HG02943 (cell line): ENCODE data around the gene RAP2A.
A peak's percentile ranks its signal among the peaks of the same experiment; 100 is the strongest.

Experiments used
- ATAC-seq: cut with Tn5 transposase; IDR thresholded peaks from one replicate; pipeline ENCODE4 v1.9.1; 2021; ENCODE audit warnings: mild to moderate bottlenecking, low read depth, moderate library complexity; ENCODE audit not compliant: unreplicated experiment

Gene RAP2A

DNA sequence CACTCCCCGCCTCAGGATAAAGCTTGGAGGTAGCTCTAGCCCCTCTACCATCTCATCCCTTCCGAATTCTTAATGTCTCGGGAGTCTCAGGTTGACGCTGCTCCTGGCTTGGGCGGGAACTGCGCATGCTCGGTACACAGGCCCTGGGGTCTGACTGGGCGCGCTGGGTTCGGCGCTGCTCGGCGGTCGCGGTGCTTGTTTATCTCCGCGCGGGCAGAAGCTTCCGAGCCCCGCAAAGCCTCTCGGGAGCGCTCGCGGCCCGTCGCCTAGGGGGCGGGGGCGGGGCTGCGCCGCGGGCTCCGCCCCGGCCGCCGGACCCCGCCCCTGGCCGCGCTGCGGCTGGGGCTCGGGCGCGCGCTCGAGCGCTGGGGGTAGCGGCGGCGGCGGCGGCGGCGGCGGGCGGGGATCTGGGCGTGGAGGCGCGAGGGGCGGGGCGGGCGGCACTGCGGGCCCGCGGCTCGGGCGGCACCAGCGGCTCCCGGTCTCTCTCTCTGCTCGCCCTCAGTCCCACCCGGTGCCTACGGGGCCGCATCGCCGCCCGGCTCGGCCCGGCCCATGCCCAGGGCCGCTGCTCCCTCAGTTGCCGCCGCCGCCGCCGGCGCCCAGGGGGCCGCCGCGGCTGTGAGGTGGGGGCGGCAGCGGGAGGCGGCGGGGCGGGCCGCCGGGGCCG lies at the start of gene RAP2A:
TSS of gene RAP2A (plus strand) at position 443 of the 670 bp plus-strand sequence. CDS start 302 bp downstream, outside the sequence.
- peak; percentile 39 for ATAC-seq

DNA sequence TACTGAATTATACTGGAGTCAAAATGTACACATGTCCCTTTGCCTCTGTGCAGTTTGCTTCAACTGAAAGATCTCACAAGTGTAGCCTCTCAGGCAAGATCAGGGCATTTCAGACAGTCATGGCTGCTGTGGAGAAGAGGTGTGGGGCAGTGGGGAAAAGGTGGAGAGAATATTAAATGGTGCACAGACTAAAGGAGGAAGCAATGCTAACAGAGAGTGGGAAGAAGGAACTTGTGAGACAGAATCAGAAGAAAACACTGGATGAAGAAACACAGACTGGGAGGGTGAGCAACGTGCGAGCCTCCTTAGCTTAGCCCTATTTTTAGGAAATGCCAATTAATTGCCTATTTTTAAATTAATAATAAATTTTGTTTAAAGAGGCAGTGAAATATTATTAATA lies 49.6 kb upstream of the RAP2A start:
- no peak for ATAC-seq

DNA sequence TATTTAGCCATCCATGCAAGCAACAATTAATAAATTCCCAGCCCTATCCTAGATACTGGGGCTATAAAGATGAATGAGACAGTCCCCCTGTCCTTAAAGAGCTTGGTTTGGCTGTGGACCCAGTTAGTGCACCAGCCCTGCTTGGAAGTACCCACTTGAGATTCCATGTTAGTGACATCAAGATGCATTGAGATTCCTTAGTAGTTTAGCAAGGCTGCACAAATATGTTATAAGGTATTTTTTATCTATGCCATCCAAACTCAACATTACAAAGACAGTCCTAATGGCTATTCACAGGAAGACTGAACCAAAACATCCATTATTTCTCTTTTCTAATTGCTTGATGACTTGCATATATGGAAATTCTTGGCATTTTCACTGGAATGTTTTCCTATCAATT lies 48.8 kb upstream of the RAP2A start:
- ATAC-seq: no peak

- no peak for ATAC-seq
These were observed 48.1 kb upstream of the RAP2A start for GRCh38 chr13:97385854-97386253.

DNA sequence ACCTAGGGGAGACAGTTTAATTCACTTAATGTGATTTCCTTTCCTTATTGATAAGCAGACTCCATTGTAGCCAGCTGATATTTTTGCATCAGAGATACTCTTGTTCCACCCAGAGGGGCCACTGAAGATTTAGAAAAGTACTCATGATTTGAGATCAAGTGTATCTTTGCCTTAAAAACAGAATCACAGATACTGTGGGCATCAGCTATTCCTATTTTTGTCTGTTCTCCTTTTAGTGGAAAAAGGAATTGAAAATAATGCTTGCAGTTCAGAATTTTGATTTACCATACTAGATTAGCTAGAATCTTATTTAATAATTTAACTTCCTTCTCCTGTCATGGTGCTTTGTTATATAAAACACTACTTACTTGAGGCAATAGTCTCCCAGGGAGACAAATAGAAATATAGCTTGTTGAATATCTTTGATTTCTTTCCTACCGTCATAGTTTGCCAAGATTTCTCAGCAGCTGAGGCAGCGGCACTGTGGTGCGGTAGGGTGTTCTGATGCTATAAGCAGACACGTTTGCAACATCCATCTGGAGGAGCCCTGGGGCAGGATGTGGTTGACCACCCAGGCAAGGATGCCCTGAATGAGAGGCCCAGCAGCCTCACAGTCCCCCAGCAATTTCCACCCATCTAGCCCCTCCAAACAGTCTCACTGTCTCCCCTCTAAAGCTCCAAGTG lies 47.0 kb upstream of the RAP2A start:
- no peak for ATAC-seq

DNA sequence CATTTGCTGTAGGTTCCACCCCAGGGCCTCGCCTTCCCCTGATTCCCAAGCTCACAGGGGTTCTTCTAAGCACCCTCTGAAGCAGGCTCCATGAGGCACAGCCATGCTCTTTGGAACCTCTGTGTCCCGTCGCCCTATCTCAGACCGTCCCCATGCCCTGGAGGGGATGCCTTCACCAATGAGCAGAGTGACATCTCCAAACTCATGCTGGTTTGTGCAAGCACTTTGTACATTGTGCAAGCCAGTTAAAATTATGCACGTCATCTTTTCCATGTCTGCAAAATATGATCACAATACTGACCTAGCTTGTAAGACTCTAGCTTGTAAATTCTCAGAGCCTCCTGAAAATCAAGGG lies 46.5 kb upstream of the RAP2A start:
- no peak for ATAC-seq

GRCh38 chr13:97387890-97388289 lies 46.1 kb upstream of the RAP2A start:
- ATAC-seq: no peak

DNA sequence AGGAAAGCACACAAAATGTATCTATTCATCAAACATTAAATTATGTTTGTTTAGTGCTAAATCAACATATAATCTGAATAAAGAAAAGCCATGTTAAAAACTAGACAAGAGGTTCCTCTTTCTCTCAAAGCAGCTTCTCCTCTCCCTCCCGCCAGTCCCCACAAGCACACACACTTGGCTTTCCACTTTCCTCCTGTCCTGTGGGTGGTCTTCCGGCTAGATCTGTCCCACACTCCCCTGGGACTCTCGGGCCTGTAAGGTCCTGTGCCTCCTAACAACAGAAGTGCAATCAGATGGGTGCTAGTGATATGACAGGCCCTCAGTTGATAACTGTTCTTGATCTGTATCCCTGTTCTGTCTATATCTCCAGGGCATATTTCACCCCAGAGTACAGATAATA lies 45.6 kb upstream of the RAP2A start:
- no peak for ATAC-seq

DNA sequence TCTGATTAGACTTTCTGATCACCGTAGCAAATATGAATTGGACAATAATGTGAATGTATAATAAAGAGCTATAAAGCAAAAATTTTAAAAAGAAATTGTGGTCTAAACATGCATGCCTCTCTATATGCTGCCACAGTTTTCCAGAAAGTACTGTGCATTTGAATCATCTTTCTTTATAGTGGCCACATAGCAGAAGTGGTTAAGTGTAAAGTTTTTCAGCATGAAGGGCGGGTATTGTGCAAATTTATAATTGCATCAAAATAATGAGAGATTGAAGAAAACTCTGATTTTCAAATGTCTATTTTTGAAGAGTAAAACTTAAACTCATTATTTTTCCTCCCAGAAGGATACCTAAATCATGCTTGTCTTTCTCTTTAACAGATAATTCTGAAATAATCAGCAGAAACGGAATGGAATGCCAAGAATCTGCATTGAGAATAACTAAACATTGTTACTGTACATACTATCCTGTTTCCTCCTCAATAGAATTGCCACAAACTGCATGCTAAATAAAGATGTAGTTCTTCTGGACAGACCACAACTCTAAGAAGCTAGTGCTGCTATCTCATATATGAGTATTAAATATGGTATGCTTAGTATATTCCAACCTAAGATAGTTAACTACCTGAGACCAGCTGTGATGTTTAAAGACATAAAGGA lies 42.9 kb upstream of the RAP2A start:
- ATAC-seq: no peak

- ATAC-seq: no peak
These were observed 41.9 kb upstream of the RAP2A start for GRCh38 chr13:97392020-97392419.

DNA sequence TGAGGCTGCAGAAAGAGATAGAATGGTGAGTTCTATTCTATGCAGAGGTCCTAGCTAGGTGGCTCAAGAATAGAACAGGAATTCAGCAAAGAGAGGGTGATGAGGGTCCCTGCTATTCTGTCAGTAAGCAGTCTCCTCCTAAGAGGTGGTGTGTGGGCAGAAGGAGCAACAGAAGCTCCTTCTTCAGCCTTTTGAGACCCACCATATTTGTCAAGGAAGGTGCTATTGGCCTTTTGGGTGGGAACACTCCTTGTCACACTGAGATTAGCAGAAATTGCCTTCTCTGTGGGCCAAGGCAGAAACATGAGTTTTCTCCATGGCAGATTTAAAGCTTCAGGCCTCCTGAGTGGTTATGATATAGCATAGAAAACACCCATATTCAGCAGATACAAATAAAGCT lies 39.4 kb upstream of the RAP2A start:
- ATAC-seq: no peak

- no peak for ATAC-seq
These were observed 38.4 kb upstream of the RAP2A start for GRCh38 chr13:97395447-97396136.

GRCh38 chr13:97397267-97397666 lies 36.7 kb upstream of the RAP2A start:
- ATAC-seq: no peak

DNA sequence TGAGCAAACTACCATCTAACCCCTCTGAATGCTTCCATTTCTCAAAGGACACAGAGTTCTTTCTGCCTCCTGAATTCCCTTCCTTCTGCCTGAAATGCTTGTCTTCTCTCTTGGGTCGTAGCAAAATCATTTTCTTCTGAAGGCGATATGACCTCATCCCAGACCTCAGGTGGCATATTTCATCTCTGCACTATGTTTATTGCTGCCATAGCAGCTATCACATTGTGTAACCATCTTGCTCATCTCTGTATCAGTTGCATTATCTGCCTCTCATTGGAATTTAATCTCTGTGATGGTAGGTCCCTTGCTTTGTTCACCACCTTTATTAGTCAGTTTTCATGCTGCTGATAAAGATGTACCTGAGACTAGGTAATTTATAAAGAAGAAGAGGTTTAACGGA lies 32.5 kb upstream of the RAP2A start:
- no peak for ATAC-seq

DNA sequence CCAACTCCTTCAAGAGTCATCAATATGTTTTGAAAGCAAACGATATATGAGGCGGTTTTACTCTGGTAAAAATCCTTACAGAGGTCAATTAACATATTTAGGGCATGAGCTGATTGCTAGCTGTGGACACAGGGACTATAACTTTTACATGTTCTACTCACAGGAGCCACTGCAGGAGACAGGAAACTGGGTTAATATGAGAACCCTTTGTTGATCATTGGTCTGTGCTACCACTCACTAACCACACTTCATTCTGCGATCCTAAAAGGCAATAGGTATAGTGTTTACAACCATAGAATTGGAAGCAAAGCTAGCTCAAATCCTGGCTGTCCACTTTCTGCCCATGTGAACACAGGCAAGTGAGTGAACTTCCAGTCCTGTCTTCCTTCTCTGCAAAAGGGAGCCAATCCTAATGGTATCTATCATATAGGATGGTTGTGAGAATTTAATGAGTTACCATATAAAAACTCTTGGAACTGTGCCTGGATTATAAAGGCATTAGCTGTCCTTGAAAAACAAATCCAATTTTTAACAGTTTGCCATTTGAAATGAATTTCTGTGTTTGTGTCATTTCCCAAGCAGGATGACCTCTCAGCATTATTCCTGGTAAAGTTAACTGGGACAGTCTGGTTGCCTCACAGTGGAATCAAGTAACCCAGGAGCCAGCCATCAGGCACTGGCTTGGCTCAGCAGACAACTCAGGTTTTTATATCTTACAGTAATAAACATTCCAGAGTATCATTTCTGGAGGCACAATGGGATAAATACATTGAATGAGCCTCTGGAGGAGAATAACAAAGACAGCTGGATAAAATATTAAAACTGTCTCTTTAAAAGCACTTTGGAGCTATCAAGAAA lies 29.8 kb upstream of the RAP2A start:
- ATAC-seq: no peak

GRCh38 chr13:97407540-97407939 lies 26.4 kb upstream of the RAP2A start:
- ATAC-seq: no peak

- ATAC-seq: no peak
These were observed 25.0 kb upstream of the RAP2A start for GRCh38 chr13:97408938-97409337.

DNA sequence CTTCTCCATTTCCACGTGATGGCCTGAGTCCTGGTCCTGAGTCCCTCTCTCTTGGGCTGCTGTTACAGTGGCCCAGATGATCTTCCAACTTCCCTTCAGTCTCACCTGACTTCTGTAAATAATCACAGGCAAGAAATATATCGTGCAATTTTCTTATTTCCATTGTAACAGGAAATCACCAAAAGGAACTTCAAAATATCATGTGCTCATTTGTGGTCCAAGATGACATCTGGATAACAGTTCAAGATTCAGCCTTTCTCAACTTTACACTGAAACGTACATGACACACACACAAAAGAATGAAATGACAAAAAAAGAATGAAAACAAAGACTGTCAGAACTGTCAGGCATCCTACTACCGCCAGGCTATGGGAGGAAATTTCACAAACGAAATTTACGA lies 22.0 kb upstream of the RAP2A start:
- no peak for ATAC-seq

GRCh38 chr13:97413694-97414093 lies 20.3 kb upstream of the RAP2A start:
- no peak for ATAC-seq

GRCh38 chr13:97414392-97414791 lies 19.6 kb upstream of the RAP2A start:
- no peak for ATAC-seq
